Fibroblast of the conjunctiva (primary cell): ENCODE data around the gene FIBCD1.
A peak's percentile ranks its signal among the peaks of the same experiment; 100 is the strongest.
"Not testable (repeated sequence)": the region's sequence is repeated elsewhere in the genome, so short reads cannot be mapped to it uniquely, and the experiment has no call there.

Experiments
- DNase-seq: peaks from one replicate; pipeline ENCODE4 v3.0.0-alpha.2; 2010; ENCODE audit warnings: low read depth

Gene FIBCD1

GRCh38 chr9:130921989-130922892, 16.8 kb downstream of the FIBCD1 start:
- DNase-seq, result no peak

GRCh38 chr9:130921300-130921988, 17.6 kb downstream of the FIBCD1 start:
- DNase-seq, result no peak

GRCh38 chr9:130920762-130921299, 18.2 kb downstream of the FIBCD1 start:
- DNase-seq, result no peak

DNA sequence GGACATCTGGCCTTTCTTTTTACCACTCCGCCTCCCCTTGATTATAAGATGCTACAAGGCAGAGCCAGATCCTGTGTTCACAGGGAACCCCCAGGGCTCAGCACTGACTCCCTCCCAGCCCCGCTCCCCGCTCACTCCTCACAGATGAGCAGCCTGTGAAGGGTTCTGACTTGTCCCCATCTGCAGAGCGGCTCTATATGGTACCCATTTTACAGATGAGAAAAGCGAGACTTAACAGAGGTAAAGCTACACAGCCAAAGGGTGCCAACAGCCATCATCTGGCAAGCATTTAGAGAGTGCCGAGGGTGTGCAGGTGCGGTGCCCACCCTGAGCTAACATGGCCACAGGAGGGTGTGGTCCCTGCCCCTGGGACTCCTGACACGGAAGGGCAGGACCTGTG, 18.8 kb downstream of the FIBCD1 start:
- DNase-seq, result no peak

DNA sequence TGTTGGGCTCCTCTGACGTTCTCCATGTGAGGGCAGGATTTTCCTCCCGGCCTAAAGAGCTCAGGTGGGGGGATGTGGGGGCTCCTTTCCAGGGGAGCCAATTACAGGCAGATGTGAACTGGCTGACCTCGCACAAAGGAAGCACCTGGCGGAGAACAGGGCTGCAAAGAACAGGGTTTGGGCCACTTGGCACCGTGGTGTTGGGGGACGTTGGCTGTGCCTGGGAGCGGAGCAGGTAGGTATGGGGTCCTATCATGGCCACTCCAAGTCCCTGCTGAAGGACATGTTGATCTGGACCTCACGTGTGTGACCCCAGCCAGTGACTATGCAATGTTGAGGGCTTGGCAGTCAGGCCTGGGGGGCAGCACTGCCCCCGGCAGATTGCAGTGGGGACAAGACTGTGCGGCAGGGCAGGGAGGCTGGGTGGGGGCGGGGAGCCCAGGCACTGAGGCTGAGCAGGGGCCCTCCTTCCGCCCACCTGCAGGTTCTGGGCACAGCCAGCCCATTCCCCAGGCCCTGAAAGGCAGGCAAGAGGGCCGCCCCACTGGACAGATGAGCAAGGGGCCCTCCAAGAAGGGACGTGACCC, 19.4 kb downstream of the FIBCD1 start:
- no peak for DNase-seq

- no peak for DNase-seq
Measured at GRCh38 chr9:130918826-130919558, 20.1 kb downstream of the FIBCD1 start.

DNA sequence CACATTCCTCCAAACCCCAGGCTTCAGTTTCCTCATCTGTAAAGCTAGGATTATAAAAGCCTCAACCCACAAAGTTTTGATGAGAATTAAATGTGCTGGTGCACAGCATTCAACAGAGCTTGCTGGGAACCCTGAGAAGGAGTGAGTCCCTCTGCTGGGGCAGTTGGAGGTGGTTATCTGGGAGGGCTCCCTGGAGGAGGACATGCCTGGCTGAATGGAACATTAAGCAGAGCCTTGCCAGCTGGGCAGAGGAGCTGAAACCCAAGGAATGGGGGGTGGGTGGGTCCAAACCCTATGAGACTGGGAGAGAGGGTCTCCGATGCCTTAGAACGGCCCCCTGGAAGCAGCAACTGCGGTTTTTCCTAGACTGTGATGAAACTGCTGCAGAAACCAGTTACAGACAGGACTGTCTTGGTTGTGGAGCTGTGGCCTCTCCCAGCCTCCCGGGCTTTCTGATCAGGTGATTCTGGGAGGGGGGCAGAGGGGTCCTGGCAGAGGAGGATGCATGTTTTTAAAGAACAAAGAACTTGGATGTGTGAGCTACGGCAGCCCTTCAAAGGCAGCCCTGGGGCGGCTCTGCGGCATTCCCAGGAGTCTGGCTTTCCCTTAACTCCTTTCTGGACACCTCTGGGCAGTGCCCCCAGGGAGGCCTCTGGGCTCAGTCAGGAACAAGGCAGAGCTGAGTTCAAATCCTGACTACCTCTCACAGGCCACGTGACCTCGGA, 20.8 kb downstream of the FIBCD1 start:
- DNase-seq, result no peak

GRCh38 chr9:130917168-130917960, 21.7 kb downstream of the FIBCD1 start:
- no peak for DNase-seq

- no peak for DNase-seq
Measured at GRCh38 chr9:130915096-130915447, 24.0 kb downstream of the FIBCD1 start.

DNA sequence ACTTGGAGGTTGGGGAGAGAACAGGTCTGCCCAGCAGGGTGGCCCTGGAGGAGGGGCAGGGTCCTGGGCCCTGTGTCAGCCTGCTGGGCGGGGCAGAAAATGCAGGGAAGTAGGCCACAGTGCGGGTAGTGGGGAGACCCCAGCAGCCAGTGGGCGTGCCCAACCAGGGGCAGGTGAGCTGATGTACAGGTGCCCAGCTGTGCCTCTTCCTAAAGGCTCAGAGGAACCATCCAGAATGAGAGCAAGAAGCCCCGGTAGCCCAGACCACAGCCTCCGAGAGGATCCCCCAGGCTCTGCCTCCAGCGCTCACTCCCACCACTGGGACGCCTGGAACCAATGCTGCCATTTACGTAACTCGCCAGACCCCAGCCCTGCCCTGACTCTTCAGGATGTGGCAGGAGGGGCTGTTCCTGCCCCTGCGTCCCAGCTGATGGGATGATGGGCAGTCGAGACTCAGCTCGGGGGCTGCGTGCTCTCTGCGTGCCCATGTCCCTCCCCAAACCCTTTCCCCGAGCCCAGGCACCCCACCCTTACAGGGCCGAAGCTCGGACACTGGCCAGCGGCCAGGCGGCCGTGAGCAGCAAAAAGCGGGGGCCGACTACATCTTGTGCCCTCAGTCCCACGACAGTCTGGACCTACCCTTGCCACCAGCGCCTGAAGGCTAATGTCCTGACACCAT, 24.5 kb downstream of the FIBCD1 start:
- DNase-seq, result no peak

- DNase-seq, result no peak
Measured at GRCh38 chr9:130913599-130914416, 25.2 kb downstream of the FIBCD1 start.

DNA sequence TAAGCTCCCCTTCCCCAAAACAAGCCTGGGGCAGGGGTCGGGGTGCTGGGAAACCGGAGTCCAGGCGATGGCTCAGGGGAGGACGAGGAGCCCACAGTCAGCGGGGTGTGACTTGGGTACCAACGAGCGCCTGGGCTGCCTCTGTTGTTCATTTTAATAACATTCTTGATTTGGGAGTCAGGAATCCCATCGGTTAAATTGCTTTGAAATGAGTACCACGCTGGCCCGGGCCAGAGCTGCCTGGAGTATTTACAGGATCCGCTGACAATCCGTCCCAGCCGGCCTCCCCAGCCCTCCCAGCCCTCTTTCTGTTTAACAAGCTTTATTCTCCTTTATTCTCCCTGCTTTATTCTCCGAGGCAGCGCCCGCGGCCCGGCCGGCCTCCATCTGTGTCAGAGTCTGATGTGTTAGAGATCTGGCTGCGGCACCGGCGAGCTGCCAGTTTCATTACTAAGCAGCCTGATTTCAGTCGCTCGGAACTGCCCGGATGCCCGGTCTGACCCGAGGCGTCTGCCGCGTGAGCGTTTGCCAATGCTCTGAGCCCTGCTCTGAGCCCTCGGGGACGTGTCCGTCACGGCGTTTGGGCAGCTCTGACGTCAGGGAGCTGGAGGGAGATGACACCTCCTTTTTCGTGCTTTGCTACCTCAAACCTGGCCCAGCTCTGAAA, 26.0 kb downstream of the FIBCD1 start:
- peak; percentile 53 for DNase-seq

- DNase-seq, result no peak
Measured at GRCh38 chr9:130911254-130912049, 27.6 kb downstream of the FIBCD1 start.

GRCh38 chr9:130910670-130911069, 28.4 kb downstream of the FIBCD1 start:
- not testable (repeated sequence) for DNase-seq

DNA sequence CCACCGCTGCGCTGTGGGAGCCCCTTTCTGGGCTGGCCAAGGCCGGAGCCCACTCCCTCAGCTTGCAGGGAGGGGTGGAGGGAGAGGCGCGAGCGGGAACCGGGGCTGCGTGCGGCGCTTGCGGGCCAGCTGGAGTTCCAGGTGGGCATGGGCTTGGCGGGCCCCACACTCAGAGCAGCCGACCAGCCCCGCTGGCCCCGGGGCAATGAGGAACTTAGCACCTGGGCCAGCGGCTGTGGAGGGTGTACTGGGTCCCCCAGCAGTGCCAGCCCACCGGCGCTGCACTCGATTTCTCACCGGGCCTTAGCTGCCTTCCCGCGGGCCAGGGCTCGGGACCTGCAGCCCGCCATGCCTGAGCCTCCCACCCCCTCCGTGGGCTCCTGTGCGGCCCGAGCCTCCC, 29.0 kb downstream of the FIBCD1 start:
- DNase-seq, result not testable (repeated sequence)

- no peak for DNase-seq
Measured at GRCh38 chr9:130908878-130909355, 30.1 kb downstream of the FIBCD1 start.

GRCh38 chr9:130908146-130908877, 30.7 kb downstream of the FIBCD1 start:
- DNase-seq, result no peak
